Measurements from ENCODE around the gene DUS2.

The DUS2 gene

DNA sequence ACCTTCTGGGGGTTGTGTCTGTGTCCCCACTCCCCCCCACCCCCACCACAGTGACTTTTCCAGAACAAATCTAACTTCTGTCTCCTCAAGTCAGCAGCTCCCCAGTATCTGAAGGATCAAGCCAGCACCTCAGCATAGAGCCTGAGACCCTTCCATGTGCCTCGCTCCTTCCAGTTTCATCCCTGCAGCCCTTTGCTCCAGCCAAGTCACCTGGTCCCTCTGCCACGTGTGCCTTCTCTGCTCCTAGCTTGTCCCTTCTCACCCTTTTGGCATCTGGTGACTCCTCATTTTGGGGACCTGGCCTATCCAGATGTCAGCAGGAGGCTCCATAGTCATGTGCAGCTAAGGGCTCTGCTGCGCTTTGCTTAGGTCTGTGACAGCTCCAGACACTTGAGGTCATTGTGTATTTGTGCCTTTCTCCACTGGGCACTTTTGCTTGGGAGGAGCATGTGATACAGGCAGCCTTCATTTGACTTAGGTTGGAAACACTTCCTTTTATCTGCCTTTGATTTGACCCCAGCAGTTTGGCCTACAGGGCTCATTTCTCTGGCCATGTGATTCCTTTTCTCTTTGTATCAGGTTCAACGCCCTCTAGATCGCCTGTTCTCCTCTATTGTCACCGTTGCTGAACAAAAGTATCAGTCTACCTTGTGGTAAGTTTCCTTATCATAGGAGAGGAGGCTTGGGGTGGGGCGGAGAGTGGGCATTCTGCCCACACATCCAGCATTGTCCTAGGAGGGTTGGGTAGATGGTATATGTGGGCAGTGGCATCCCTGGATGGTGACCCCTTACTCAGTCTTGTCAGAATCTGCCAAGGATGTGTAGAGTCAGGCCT, 55.0 kb downstream of the DUS2 start:
- DNase-seq (ENCODE audit: low read depth) = no peak

DNA sequence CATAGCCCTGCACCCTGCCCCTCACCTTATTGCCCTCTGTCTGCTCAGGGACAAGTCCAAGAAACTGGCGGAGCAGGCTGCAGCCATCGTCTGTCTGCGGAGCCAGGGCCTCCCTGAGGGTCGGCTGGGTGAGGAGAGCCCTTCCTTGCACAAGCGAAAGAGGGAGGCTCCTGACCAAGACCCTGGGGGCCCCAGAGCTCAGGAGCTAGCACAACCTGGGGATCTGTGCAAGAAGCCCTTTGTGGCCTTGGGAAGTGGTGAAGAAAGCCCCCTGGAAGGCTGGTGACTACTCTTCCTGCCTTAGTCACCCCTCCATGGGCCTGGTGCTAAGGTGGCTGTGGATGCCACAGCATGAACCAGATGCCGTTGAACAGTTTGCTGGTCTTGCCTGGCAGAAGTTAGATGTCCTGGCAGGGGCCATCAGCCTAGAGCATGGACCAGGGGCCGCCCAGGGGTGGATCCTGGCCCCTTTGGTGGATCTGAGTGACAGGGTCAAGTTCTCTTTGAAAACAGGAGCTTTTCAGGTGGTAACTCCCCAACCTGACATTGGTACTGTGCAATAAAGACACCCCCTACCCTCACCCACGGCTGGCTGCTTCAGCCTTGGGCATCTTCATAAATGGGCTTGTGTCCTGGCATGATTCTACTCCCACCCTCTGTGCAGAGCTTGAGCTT, 55.8 kb downstream of the DUS2 start:
- DNase-seq (ENCODE audit: low read depth) = no peak

DNA sequence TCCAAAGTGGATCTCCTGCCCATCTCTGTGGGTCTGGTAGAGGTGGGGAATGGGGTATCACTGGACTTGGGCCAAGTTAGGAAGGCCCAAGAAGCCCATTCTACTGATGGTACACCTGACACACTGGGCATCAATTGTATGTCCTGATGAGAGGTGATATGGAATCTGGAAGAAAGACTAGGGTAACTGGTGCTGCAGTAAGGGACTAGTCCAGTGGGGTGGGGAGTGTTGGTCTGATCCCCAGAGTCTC, 56.2 kb downstream of the DUS2 start:
- DNase-seq (ENCODE audit: low read depth) = no peak

DNA sequence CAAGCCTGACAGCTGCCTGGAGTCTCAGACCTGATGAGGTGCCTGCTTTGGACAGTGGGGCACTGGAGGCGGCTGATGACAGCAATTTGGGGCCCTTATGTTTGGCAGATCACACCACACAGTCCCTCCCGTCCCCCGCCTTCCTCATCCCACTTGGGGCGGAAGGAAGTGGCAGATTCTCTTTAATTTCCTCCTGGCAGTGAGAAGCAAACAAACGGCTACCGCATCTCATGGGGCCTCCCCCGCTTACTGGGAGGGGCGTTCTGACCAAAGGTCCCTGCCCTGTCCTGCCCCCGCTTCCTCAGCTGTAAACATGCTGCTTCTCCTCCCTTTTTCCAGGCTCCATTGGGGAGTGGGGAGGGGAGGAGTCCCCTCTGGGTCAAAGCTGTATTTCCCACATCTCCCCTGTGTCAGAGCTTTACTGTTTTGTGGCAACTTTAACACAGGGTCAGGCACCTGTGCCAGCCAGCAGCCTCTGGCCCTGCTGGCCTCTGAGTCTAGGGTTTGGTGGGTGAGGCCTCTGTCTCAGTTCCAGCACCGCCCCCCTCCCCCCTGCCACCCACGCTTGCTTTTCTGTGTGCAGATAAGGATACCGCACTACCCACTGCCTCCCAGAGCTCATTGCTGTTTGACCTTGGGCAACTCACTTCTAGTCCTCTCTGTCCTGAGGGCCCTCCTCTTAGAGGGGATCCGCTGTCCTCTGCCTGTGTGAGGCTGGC, 56.7 kb downstream of the DUS2 start:
- peak; percentile 36 for DNase-seq (ENCODE audit: low read depth)

DNA sequence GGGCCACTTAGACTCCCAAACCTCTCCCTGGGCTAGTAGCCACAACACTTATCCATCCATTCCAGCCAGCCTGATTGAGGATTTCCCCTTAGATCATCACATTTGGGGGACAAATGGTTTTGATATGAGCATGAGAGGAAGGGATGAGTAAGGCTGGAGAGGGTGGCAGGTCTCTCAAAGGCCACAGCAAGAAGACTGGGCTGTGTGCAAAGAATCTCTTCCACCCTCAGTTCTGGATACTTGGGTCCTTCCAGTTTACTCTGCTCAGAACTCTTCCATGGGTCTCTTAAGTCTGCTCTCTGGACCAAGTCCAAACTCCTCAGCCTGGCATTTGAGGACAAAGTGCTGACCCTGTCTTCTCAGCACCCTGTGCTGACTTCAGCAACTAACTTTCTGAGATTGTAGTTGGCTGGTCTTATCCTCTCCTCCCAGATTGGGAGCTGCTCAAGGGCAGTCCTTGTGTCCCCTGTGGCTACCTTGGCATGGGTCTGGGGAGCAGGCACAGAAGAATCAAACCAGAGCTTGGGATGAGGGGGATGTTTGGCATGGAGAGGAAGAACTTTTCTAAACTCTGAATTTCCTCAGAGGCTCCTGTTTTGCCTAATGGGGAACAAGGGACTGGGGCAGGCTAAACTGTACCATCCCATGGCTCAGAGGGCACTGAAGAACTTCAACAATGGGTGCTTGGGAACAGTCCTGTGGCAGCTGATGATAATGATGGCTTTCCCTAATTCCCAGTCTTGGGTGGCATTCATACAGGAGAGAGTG, 59.0 kb downstream of the DUS2 start:
- DNase-seq (ENCODE audit: low read depth) = no peak

DNA sequence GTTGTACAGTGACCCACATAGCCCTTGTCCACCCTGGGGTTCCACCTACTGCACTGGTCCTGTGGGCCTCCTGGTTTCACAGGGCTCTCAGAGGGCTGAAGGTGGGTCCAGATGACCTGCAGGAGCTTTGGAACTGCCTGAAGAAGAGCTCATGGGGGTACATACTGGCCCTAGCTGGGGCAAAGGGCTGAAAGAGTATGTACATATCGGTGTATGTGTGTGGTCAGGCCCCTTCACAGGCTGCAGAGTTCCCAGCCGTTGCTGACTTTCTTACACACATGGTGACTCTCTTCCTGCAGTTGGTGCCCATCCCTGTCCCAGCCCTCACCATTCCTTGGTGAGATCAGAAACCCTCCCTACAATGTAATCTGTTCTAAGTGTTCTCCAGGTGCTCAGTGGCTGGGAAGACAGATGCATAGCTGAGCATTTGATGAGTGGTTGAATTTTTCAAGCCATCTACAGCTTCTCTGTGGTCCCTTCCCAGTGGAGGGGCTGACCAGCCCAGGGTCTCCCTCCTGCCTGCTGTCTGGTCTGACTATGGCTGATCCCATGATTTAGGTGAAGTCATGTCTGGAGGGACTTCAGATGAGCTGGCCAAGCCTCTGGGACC, 59.6 kb downstream of the DUS2 start:
- no peak for DNase-seq (ENCODE audit: low read depth)

DNA sequence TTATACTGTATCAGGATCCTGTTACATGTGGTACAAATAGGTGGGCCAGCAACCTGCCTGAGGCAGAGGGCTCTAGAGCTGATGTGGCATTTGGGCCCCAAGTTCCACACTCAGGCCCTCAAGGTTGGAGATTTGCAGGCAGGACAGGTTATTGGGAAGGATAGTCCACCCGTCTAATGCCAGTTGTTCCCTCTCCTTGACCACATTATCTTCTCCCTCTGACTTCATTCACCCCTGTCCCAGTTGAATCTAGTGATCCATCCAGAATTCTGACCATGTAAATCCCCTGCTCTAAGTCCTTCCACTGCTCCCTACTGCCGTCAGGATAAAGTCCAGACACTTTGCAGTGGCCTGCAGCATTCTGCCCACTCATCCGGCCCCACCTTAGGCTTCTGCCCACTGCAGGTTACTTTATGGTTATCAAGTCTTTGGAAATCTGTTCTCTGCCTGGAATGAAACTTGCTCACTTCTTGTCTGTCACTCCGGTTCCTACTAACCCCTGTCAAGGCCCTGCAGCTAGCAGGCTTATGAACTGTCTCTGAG, 60.2 kb downstream of the DUS2 start:
- no peak for DNase-seq (ENCODE audit: low read depth)

DNA sequence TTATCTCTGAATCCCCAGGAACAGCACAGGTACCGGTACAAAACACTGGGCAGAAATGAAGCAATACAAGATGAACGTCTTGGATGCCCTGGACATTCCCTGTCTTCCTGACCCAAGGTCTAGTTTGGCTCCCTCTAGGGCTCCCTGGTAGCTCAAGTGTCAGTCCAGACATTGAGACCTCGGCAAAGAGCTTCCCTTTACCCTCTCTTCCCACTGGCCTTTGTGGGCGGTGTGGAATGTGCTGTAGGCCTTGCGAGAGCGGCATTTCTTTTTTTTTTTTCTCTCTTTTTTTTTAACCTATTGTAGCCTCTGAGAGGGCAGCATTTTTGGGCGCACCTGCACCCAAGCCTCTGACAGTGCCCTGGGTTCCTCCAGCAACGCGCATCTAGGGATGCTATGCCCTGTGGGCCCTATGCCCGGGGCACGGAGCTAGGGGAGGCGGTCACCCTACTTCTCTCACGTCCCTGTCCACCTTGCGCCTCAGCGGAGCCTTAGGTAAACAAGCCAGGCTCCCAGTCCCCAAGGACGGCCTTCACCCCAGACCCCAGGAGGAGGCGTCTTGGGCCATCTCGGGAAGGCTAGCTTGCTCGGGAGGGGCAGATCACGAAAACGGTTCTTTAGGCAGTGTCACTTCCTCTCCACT, 60.9 kb downstream of the DUS2 start:
- DNase-seq (ENCODE audit: low read depth) = no peak

DNA sequence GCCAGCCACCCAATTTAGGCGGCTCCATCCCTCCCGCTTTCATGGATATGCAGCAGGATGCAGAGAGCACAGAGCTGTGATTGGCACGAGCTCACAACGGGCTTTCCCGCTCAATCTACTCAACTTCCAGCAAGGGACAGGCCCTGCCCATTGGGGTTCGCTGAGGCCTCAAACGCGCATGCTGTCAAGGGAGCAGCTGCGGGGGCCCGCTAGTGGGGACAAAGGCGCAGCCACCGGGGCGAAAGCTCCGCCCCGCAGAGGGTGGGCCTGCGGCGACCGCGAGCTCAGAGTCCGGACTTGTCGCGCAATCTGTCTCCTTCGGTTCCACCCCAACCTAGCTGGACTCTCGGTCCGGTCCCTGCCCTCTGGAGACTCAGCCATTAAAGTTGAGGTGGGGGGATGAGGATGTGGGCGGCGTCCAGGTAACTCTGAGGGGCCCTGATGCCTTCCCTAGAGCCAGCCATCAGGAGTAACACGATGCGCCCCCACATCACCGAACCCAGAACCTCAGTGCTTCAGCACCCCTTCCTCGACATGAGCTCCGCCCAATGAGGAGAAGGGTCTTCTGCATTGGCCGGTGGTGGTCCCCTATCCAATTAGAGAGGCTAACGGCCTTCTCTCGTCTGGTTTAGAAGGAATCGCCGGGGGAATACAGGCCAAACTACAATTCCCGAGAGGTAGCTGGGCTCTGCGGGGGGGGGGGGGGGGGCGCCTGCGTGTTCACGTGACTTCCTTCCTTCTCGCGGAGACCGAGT, 61.6 kb downstream of the DUS2 start:
- DNase-seq (ENCODE audit: low read depth) = peak; percentile 68

DNA sequence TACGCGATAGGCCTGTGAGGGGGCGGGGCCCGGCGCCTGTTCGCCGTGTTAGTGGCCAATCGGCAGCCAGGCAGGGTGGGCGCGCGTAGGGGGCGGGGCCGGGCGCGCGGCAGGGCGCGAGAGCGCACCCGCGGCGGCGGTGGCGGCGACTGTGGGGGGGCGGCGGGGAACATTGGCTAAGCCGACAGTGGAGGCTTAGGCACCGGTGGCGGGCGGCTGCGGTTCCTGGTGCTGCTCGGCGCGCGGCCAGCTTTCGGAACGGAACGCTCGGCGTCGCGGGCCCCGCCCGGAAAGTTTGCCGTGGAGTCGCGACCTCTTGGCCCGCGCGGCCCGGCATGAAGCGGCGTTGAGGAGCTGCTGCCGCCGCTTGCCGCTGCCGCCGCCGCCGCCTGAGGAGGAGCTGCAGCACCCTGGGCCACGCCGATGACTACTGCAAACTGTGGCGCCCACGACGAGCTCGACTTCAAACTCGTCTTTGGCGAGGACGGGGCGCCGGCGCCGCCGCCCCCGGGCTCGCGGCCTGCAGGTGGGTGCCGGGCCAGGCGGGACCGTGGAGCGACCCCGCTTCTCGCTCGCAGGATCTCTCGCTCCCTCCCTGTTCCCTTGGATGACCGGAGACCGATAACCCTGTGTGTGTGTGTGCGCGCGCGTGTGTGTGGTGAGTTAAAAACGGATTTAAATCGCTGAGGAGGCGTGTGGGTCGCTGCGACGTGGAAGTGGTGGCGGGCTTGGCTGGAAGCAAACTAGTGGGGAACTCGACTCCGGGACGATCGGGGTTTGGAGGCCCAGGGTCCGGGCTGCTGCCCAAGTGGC, 62.4 kb downstream of the DUS2 start, which contains the start of gene NFATC3:
Gene NFATC3 (plus strand): TSS at position 112 of the 813 bp plus-strand sequence. CDS start 312 bp downstream, at position 424.
- peak; percentile 99 for DNase-seq (ENCODE audit: low read depth)

DNA sequence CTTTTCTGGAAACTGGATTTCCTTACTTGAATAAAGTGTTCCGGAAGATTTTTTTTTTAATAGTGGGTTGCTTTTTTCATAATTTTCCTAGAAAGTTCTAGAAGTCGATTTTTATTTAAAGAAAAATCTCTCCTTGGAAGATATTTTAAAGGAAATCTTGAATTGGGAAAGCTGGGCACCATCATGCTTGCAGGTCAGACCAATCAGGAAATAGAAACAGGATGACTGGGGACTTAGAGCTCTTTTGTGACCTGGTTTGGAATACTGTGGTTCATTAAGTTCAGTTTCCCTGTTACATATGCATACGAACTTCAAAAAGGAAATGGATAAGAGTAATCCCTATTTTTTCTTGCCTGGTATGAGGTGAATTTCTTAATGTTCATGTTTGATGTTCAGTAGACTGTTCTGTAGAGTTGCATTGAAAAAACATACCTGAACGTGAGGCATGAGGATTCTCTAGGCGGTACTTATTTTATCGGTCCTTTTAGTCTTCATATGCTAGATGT, 63.3 kb downstream of the DUS2 start:
- no peak for DNase-seq (ENCODE audit: low read depth)

DNA sequence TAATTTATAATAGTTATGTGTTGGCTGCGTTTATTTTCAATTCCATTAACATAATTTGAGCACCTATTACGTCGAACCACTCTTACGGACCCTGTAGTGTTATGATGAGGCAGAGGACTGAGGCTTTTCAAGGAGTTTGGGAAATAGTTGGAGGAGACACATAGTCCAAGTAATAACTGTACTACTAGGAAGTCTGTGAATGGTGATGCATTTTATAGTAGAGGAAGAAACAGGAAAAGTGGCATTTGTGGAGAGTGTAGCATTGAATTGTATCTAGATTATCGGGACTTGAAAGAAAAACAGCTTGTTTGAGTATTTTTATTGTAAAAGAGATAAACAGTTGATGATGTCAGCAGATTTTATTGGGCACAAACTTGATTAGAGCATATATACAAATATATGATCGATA, 63.8 kb downstream of the DUS2 start:
- DNase-seq (ENCODE audit: low read depth) = no peak

DNA sequence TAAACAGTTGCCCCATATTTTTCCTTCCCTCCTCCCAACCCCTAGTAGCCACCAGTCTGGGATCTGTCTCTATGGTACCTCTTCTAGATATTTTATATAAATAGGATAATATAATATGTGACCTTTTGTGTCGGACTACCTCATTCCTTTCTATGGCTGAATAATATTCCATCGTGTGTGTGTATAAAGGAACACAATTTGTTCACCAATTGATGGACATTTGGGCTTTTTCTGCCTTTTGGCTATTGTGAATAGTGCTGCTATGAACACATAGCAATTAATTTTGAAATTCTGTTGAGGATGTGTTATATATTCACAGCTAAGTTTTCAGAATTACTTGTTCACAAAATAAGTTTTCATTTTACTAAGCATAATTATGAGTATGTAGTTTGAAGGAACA, 64.6 kb downstream of the DUS2 start:
- no peak for DNase-seq (ENCODE audit: low read depth)

DNA sequence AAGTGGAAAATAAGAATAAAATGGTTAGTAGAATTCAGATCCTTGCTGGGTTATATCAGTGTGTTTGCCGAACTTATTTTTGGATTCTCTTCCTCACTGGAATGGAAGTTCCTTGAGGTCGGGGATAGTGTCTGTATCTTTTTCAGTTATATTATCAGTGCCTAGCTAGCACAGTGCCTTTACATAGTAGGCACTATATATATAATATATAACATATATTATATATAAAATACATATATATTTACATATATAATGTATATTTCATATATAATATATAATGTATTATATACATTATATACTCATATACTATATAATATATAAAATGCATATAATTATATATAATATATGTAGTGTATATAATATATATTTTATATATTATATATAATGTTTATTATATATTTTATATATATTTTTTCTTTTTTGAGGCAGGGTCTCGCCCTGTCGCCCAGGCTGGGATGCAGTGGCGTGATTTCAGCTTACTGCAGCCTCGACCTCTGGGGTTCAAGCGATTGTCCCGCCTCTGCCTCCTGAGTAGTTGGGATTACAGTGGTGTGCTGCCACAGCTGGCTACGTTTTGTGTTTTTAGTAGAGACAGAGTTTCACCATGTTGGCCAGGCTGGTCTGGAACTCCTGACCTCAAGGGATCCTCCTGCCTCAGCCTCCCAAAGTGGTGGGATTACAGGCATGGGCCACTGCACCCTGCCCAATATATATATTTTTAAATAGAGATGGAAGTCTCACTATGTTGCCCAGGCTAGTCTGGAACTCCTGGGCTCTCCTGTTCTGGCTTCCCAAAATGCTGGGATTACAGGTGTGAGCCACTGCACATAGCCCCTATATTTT, 65.3 kb downstream of the DUS2 start:
- DNase-seq (ENCODE audit: low read depth) = no peak

DNA sequence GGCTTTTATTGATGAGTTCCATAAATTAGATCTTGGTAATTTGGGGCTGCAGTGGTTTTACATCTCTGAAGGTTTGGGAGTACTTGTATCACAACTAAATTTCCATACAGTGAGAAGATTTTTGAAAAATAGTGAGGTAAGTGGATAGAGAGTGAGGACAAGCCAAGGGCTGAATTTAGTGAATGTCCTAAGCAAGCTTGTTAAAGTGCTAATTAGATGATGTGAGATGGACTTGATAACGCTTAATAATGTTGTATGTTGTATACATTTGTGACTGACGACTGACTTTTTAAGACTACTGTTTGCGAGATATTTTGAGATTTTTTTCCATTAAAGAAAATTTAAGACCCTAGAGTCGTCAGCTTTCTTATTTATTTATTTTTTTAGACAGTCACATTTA, 66.0 kb downstream of the DUS2 start:
- DNase-seq (ENCODE audit: low read depth) = no peak

DNA sequence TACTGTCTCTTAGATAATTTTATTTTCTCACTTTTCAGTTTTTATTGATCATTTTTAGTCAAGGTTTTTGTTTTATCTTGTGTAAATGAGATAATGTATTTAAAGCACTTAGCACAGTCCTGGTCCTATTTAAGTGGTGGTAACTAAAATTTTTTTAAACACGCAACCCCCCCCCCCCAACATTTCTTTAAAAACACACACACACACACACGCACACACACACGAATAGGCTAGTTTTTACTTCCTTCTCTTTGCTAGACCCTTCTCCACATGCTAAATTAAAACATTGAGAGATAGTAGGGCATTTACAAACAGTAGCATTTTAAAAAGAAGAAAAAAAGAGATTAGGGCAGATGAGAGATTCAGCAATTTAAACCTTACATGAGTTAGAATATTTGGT, 67.0 kb downstream of the DUS2 start:
- no peak for DNase-seq (ENCODE audit: low read depth)

DNA sequence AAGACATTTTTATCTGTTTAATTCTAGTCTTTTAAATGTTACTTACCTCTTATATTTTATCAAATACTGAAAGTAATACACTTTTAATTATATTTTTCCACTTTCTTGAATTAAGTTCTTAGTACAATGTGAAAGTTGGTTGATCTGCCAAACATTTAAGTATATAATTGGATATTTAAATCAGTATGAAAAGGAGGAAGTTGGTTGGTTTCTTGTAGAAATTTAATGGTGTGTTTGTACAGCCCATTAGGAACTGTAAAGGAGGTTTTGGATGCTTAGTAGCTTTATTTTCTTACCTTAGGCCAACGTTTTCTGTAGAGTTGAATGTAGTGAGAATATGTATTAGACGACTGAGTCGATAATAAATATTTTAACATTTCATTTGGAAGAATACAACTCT, 67.4 kb downstream of the DUS2 start:
- DNase-seq (ENCODE audit: low read depth) = no peak

Measured in T follicular helper cell (primary cell).